ENCODE results near the gene RBMS1. TPM values are rescaled to one million over a fixed set of nuclear protein-coding genes. Genes with fewer than 3 reads are reported as not detected.

The RBMS1 gene
- total RNA-seq, 4 donors from 2014 or later = 86.0 to 110 (median 91.5) TPM

- peaks cover 8 to 66% (median 15%) of the 10 kb centered on the region in 3 donors for H3K4me1 ChIP-seq
- 89 to 100% methylated on average over 3 of the region's 3 CpGs for WGBS, 2 donors (ENCODE audit: low coverage in 1 of 2)
- H3K27ac ChIP-seq = no peak overlapping the region
Measured at GRCh38 chr2:160308476-160308875, 185.1 kb downstream of the RBMS1 start.

GRCh38 chr2:160306985-160307384 lies 186.6 kb downstream of the RBMS1 start:
- Histone ChIP-seq H3K36me3 (peaks cover 0 to 21% of the 10 kb centered on the region in 2 donors), H3K27me3 (no peaks in the 10 kb centered on the region), H3K9me3 (no peaks in the 10 kb centered on the region), H3K27ac (peak overlapping the region; percentile 22 to 56 (median 42)), H3K4me1 (peaks cover 12 to 67% (median 20%) of the 10 kb centered on the region in 3 donors), H3K4me3 (no peak overlapping the region)
- 10 to 20% methylated on average over 9 to 10 of the region's 10 CpGs for WGBS, 2 donors (ENCODE audit: low coverage in 1 of 2)
- peak; percentile 76 for ATAC-seq
- TF ChIP-seq POLR2AphosphoS5 (IDR thresholded peaks at IDR 0.05) (peak; percentile 56), EP300 (IDR thresholded peaks at IDR 0.05) (no peak)

More at GRCh38 chr2:160308476-160308875, 185.1 kb downstream of the RBMS1 start:
- H3K9me3 ChIP-seq = no peaks in the 10 kb centered on the region
- peaks cover 0 to 17% of the 10 kb centered on the region in 2 donors for H3K36me3 ChIP-seq
- H3K27me3 ChIP-seq = no peaks in the 10 kb centered on the region
- H3K4me3 ChIP-seq = no peak overlapping the region
- TF ChIP-seq EP300 (IDR thresholded peaks at IDR 0.05) (no peak), POLR2AphosphoS5 (IDR thresholded peaks at IDR 0.05) (no peak), POLR2A (IDR thresholded peaks at IDR 0.05) (no peak), CTCF (IDR thresholded peaks at IDR 0.05) (no peak)
- ATAC-seq = no peak

GRCh38 chr2:160305081-160305750 lies 188.4 kb downstream of the RBMS1 start:
- no peaks in the 10 kb centered on the region for H3K27me3 ChIP-seq
- ATAC-seq = no peak
- WGBS, 2 donors (ENCODE audit: low coverage in 1 of 2) = 85 to 98% methylated on average over 4 of the region's 4 CpGs
- H3K9me3 ChIP-seq = no peaks in the 10 kb centered on the region
- peaks cover 11 to 60% (median 14%) of the 10 kb centered on the region in 3 donors for H3K4me1 ChIP-seq
- peaks cover 0 to 22% of the 10 kb centered on the region in 2 donors for H3K36me3 ChIP-seq
- TF ChIP-seq EP300 (IDR thresholded peaks at IDR 0.05) (no peak), POLR2AphosphoS5 (IDR thresholded peaks at IDR 0.05) (peak; percentile 8)
- H3K4me3 ChIP-seq = no peak overlapping the region
- no peak overlapping the region for H3K27ac ChIP-seq

GRCh38 chr2:160303527-160303926 lies 190.1 kb downstream of the RBMS1 start:
- Histone ChIP-seq H3K36me3 (peaks cover 0 to 39% of the 10 kb centered on the region in 2 donors), H3K27me3 (no peaks in the 10 kb centered on the region), H3K4me3 (no peak overlapping the region), H3K9me3 (no peaks in the 10 kb centered on the region), H3K4me1 (peaks cover 5 to 43% (median 10%) of the 10 kb centered on the region in 3 donors), H3K27ac (peak overlapping the region in 1 of 4 donors; percentile 21)
- 48 to 60% methylated on average over 3 of the region's 3 CpGs for WGBS, 2 donors (ENCODE audit: low coverage in 1 of 2)
- TF ChIP-seq EP300 (IDR thresholded peaks at IDR 0.05) (no peak), POLR2AphosphoS5 (IDR thresholded peaks at IDR 0.05) (no peak), CTCF (IDR thresholded peaks at IDR 0.05) (no peak), POLR2A (IDR thresholded peaks at IDR 0.05) (no peak)
- no peak for ATAC-seq

GRCh38 chr2:160303076-160303475 lies 190.5 kb downstream of the RBMS1 start:
- 39 to 53% methylated on average over 2 of the region's 2 CpGs for WGBS, 2 donors (ENCODE audit: low coverage in 1 of 2)
- Histone ChIP-seq H3K27ac (peak overlapping the region in 2 of 4 donors; percentile 18 to 21), H3K4me1 (peaks cover 5 to 38% (median 10%) of the 10 kb centered on the region in 3 donors), H3K9me3 (no peaks in the 10 kb centered on the region), H3K4me3 (no peak overlapping the region), H3K27me3 (no peaks in the 10 kb centered on the region), H3K36me3 (peaks cover 0 to 44% of the 10 kb centered on the region in 2 donors)
- no peak for TF ChIP-seq POLR2AphosphoS5 (IDR thresholded peaks at IDR 0.05)
- ATAC-seq = no peak

- Histone ChIP-seq H3K4me1 (peaks cover 5 to 30% (median 10%) of the 10 kb centered on the region in 3 donors), H3K9me3 (no peaks in the 10 kb centered on the region), H3K4me3 (no peak overlapping the region), H3K27me3 (no peaks in the 10 kb centered on the region), H3K27ac (no peak overlapping the region), H3K36me3 (peaks cover 0 to 60% of the 10 kb centered on the region in 2 donors)
- no peak for ATAC-seq
- 69 to 89% methylated on average over 2 of the region's 2 CpGs for WGBS, 2 donors (ENCODE audit: low coverage in 1 of 2)
- TF ChIP-seq CTCF (IDR thresholded peaks at IDR 0.05) (no peak), POLR2AphosphoS5 (IDR thresholded peaks at IDR 0.05) (no peak), POLR2A (IDR thresholded peaks at IDR 0.05) (no peak), EP300 (IDR thresholded peaks at IDR 0.05) (no peak)
Measured at GRCh38 chr2:160301420-160301819, 192.2 kb downstream of the RBMS1 start.

All from gastroesophageal sphincter (tissue), 4 donors.